Fibroblast of lung (primary cell): ENCODE measurements around the gene TMEM30A. TPM values are rescaled to one million over a fixed set of nuclear protein-coding genes. Genes with fewer than 3 reads are reported as not detected.
A peak's percentile ranks its signal among the peaks of the same experiment; 100 is the strongest.

ENCODE experiments used
- DNase-seq, 2 donors: peaks; one replicate each; pipeline versions ENCODE4 v3.0.0 to v3.0.0-alpha.2; 2010; ENCODE audit warnings: low read depth in 2 of 2
- H2AFZ ChIP-seq: 2 replicates; pipeline ENCODE4 v1.5.1; 2012; ENCODE audit warnings: low read length, control low read depth, inconsistent platforms
- H3K27ac ChIP-seq: 2 replicates; pipeline ENCODE4 v1.5.1; 2011; ENCODE audit warnings: low read length, control low read depth; ENCODE audit not compliant: insufficient read depth
- H3K27me3 ChIP-seq: 2 replicates; pipeline ENCODE4 v1.5.1; 2011; ENCODE audit warnings: mild to moderate bottlenecking, low read length; ENCODE audit not compliant: control insufficient read depth, insufficient read depth
- H3K36me3 ChIP-seq: 2 replicates; pipeline ENCODE4 v1.5.1; 2011; ENCODE audit warnings: low read length; ENCODE audit not compliant: control insufficient read depth, insufficient read depth
- H3K4me1 ChIP-seq: 2 replicates; pipeline ENCODE4 v1.5.1; 2011; ENCODE audit warnings: low read length; ENCODE audit not compliant: control insufficient read depth, insufficient read depth; ENCODE audit errors: extremely low read depth
- H3K4me2 ChIP-seq: 2 replicates; pipeline ENCODE4 v1.5.1; 2011; ENCODE audit warnings: low read length, control low read depth; ENCODE audit not compliant: insufficient read depth; ENCODE audit errors: extremely low read depth
- H3K4me3 ChIP-seq, 4 experiments: fragments of 200-600 bp in 1 of 4; sonication (generic) in 1 of 4; replicated peaks in 1 of 4; 2 replicates each; pipeline ENCODE4 v1.5.1; 2011 to 2016; ENCODE audit warnings: low read length in 4 of 4, low read depth in 3 of 4, mild to moderate bottlenecking in 3 of 4, control low read depth in 2 of 4, inconsistent platforms in 1 of 4, mixed read lengths in 1 of 4; ENCODE audit not compliant: insufficient read depth in 1 of 4; ENCODE audit errors: control extremely low read depth in 1 of 4
- H3K79me2 ChIP-seq: 2 replicates; pipeline ENCODE4 v1.5.1; 2012; ENCODE audit warnings: mild to moderate bottlenecking, low read length, inconsistent platforms; ENCODE audit not compliant: control insufficient read depth, insufficient read depth
- H3K9ac ChIP-seq: 2 replicates; pipeline ENCODE4 v1.5.1; 2011; ENCODE audit warnings: mild to moderate bottlenecking, low read length, control low read depth; ENCODE audit not compliant: insufficient read depth
- H3K9me3 ChIP-seq: 2 replicates; pipeline ENCODE4 v1.5.1; 2012; ENCODE audit warnings: low read depth, low read length; ENCODE audit not compliant: control insufficient read depth, insufficient read depth
- H4K20me1 ChIP-seq: 2 replicates; pipeline ENCODE4 v1.5.1; 2011; ENCODE audit warnings: low read length; ENCODE audit not compliant: control insufficient read depth, insufficient read depth; ENCODE audit errors: extremely low read depth
- EZH2 ChIP-seq: IDR thresholded peaks from 2 replicates; pipeline ENCODE4 v1.5.1; 2012; ENCODE audit warnings: low read length, control low read depth, mild to moderate bottlenecking; ENCODE audit errors: missing control alignments
- polyA plus RNA-seq, 2 donors: library from polyadenylated mRNA; depleted of rRNA in 1 of 2; stranded (reverse) in 1 of 2; unstranded in 1 of 2; fragments of >200 nt; gene quantifications; 2 replicates each; pipeline ENCODE4 v1.2.1, GENCODE V29; 2011 to 2012; ENCODE audit warnings: missing spikeins in 1 of 2
- total RNA-seq: library from RNA; depleted of rRNA; stranded (reverse); fragments of >200 nt; gene quantifications from 2 replicates; pipeline ENCODE4 v1.2.1, GENCODE V29; 2014
- TF ChIP-seq, protein P1 (sequence below), 2 donors: IDR thresholded peaks in 1 of 2; conservative IDR thresholded peaks in 1 of 2; 1 replicate in 1 of 2; 2 replicates in 1 of 2; pipeline ENCODE4 v1.5.1; 2011 to 2012; ENCODE audit warnings: low read length in 2 of 2, control low read depth in 1 of 2, inconsistent platforms in 1 of 2, low read depth in 1 of 2, mild to moderate bottlenecking in 1 of 2

Gene TMEM30A
- total and polyA plus RNA-seq, 2 donors (not counting 1 experiment from before 2014, with no cell fraction given): 111 to 153 TPM

DNA sequence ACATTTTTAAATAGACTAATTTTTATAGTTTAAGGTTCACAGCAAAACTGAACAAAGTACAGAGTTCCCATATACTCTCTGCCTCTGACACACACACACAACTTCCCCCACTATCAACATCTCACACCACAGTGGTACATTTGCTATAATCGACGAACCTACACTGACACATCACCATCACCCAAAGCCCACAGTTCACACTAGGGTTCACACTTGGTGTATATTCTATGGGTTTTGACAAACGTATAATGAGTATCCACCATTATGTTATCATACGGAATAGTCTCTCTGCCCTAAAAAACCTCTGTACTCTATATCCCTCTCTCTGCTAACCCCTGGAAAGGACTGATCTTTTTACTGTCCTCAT lies 15.6 kb downstream of the TMEM30A start:
- Histone ChIP-seq H3K36me3 (no peaks in the 10 kb centered on the region), H3K4me2 (no peak overlapping the region), H3K9ac (no peak overlapping the region), H3K4me1 (peaks cover 12% of the 10 kb centered on the region), H3K4me3 (no peak overlapping the region), H3K27me3 (no peaks in the 10 kb centered on the region), H2AFZ (no peak overlapping the region), H3K79me2 (peaks cover 74% of the 10 kb centered on the region), H4K20me1 (no peaks in the 10 kb centered on the region), H3K9me3 (no peaks in the 10 kb centered on the region), H3K27ac (no peak overlapping the region)
- DNase-seq: no peak
- no peak for TF ChIP-seq EZH2
- TF ChIP-seq, protein P1, sequence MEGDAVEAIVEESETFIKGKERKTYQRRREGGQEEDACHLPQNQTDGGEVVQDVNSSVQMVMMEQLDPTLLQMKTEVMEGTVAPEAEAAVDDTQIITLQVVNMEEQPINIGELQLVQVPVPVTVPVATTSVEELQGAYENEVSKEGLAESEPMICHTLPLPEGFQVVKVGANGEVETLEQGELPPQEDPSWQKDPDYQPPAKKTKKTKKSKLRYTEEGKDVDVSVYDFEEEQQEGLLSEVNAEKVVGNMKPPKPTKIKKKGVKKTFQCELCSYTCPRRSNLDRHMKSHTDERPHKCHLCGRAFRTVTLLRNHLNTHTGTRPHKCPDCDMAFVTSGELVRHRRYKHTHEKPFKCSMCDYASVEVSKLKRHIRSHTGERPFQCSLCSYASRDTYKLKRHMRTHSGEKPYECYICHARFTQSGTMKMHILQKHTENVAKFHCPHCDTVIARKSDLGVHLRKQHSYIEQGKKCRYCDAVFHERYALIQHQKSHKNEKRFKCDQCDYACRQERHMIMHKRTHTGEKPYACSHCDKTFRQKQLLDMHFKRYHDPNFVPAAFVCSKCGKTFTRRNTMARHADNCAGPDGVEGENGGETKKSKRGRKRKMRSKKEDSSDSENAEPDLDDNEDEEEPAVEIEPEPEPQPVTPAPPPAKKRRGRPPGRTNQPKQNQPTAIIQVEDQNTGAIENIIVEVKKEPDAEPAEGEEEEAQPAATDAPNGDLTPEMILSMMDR (conservative IDR thresholded peaks at IDR 0.05 in 1 of 2, IDR thresholded peaks at IDR 0.05 in 1 of 2; ENCODE audit: low read depth in 1 of 2, low read length in 2 of 2): no peak

DNA sequence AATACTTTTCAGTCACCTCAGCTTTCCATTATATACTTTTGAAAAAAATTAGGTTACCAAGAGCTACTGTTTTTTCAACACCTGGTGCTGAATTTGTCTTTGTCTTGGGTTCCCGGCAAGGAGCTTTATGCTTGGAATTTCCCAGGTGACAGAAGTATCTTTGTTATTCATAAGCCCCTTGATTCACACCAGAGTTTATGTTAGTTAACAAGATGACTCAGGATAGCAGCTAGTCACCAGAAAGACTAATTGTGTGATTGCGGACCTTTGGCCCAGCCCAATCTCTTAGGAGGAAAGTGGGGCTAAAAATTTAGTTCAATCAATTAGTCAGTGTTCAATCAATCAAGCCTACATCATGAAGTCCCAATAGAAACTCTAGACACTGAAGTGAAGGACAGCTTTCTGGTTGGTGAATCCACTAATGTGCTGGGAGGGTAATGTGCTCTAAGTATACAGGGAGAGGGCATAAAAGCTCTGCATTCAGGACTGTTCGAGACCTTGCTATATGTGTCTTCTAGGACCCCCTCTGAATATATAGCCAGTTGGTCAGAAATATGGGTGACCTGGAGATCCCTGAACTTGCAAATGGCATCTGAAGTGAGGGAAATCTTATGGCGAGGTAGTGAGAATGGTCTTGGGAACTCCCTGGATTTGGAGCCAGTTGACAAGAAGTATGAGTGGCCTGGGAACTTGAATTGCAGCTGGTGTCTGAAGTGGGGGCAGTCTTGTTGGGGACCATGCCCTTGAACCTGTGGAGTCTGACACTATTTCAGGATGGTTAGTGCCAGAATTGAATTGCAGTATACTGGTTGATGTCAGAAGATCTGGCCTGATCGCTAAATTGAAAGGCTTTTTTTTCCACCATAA lies 16.2 kb downstream of the TMEM30A start:
- Histone ChIP-seq H3K9ac (no peak overlapping the region), H3K4me2 (peak overlapping the region; percentile 20), H2AFZ (no peak overlapping the region), H3K9me3 (no peaks in the 10 kb centered on the region), H4K20me1 (no peaks in the 10 kb centered on the region), H3K27ac (no peak overlapping the region), H3K36me3 (no peaks in the 10 kb centered on the region), H3K4me3 (peak overlapping the region in 1 of 4 experiments; percentile 5), H3K79me2 (peaks cover 69% of the 10 kb centered on the region), H3K4me1 (peaks cover 10% of the 10 kb centered on the region), H3K27me3 (no peaks in the 10 kb centered on the region)
- peak in 1 of 2 donors; percentile 55 for DNase-seq
- TF ChIP-seq EZH2: no peak
- TF ChIP-seq, protein P1 (conservative IDR thresholded peaks at IDR 0.05 in 1 of 2, IDR thresholded peaks at IDR 0.05 in 1 of 2; ENCODE audit: low read depth in 1 of 2, low read length in 2 of 2): no peak

DNA sequence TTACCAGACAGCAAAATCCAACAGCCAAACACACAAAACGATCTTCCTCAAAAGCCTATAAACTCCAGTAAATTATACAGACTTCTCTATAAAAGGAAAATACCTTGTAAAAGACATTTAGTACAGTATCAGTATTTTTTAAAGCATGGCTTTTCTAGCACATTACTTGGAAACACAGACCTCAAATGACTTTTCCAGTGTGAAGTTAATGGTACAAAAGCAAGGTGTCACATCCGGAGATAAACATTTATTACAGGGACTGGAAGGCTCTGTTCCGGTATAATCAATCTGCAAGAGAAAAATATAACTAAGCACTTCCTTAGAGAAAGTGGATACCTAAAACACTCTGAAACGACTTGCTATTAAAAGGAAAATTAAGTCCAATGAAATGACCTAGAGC lies 17.1 kb downstream of the TMEM30A start:
- H3K36me3 ChIP-seq: no peaks in the 10 kb centered on the region
- TF ChIP-seq, protein P1 (conservative IDR thresholded peaks at IDR 0.05 in 1 of 2, IDR thresholded peaks at IDR 0.05 in 1 of 2; ENCODE audit: low read depth in 1 of 2, low read length in 2 of 2): no peak
- no peak for TF ChIP-seq EZH2
- no peak overlapping the region for H2AFZ ChIP-seq
- peak overlapping the region; percentile 41 for H3K4me2 ChIP-seq
- H3K4me1 ChIP-seq: peaks cover 9% of the 10 kb centered on the region
- H3K9ac ChIP-seq: no peak overlapping the region
- H4K20me1 ChIP-seq: no peaks in the 10 kb centered on the region
- DNase-seq: no peak
- H3K79me2 ChIP-seq: peaks cover 66% of the 10 kb centered on the region
- H3K4me3 ChIP-seq: no peak overlapping the region
- H3K9me3 ChIP-seq: no peaks in the 10 kb centered on the region
- no peaks in the 10 kb centered on the region for H3K27me3 ChIP-seq
- H3K27ac ChIP-seq: no peak overlapping the region
